GM12878 (cell line): ENCODE data around the gene SHQ1. TPM values are rescaled to one million over a fixed set of nuclear protein-coding genes. Genes with fewer than 3 reads are reported as not detected.

ENCODE experiments used
- BACH1 ChIP-seq: fragments of 450-650 bp; IDR thresholded peaks from 2 replicates; pipeline ENCODE4 v1.6.1; 2017; ENCODE audit warnings: mild to moderate bottlenecking, borderline replicate concordance
- CREB1 ChIP-seq: IDR thresholded peaks from 2 replicates; pipeline ENCODE4 v1.6.1; 2012; ENCODE audit warnings: low read depth, mild to moderate bottlenecking, inconsistent platforms
- EED ChIP-seq: sonication (generic); IDR thresholded peaks from 2 replicates; pipeline ENCODE4 v1.6.1; 2016; ENCODE audit warnings: antibody characterized with exemption, low read depth
- FOXM1 ChIP-seq: IDR thresholded peaks from 2 replicates; pipeline ENCODE4 v1.6.1; 2012; ENCODE audit warnings: low read depth, mild to moderate bottlenecking, inconsistent platforms, low read length, moderate library complexity
- HCFC1 ChIP-seq: fragments of 150-350 bp; IDR thresholded peaks from 2 replicates; pipeline ENCODE4 v1.6.1; 2014; ENCODE audit warnings: low read length
- IKZF2 ChIP-seq, 2 experiments: fragments of 450-650 bp; IDR thresholded peaks; 2 replicates each; pipeline ENCODE4 v1.6.1; 2017; ENCODE audit warnings: mild to moderate bottlenecking in 2 of 2, moderate library complexity in 2 of 2
- IRF4 ChIP-seq: IDR thresholded peaks from 2 replicates; pipeline ENCODE4 v1.6.1; 2011; ENCODE audit warnings: low read depth, low read length
- IRF5 ChIP-seq: fragments of 450-650 bp; IDR thresholded peaks from 2 replicates; pipeline ENCODE4 v1.6.1; 2017; ENCODE audit warnings: borderline replicate concordance
- KAT2A ChIP-seq: conservative IDR thresholded peaks from 2 replicates; pipeline ENCODE4 v1.6.1; 2011; ENCODE audit warnings: low read depth, low read length; ENCODE audit not compliant: control insufficient read depth
- MYB ChIP-seq: fragments of 150-350 bp; IDR thresholded peaks from 2 replicates; pipeline ENCODE4 v1.6.1; 2014; ENCODE audit warnings: mild to moderate bottlenecking, low read depth, low read length, borderline replicate concordance
- NRF1 ChIP-seq: conservative IDR thresholded peaks from 2 replicates; pipeline ENCODE4 v1.6.1; 2011; ENCODE audit warnings: mild to moderate bottlenecking, low read depth, low read length, improper control_type of control experiment
- PBX3 ChIP-seq: IDR thresholded peaks from 2 replicates; pipeline ENCODE4 v1.6.1; 2011; ENCODE audit warnings: mild to moderate bottlenecking, low read depth, low read length, moderate library complexity; ENCODE audit not compliant: insufficient replicate concordance
- POLR2A ChIP-seq: IDR thresholded peaks from 2 replicates; pipeline ENCODE4 v1.6.1; 2011; ENCODE audit warnings: low read depth, mild to moderate bottlenecking, low read length
- POLR2AphosphoS2 ChIP-seq: IDR thresholded peaks from 2 replicates; pipeline ENCODE4 v1.6.1; 2011; ENCODE audit warnings: low read depth, mild to moderate bottlenecking, low read length, improper control_type of control experiment, moderate library complexity
- RCOR1 ChIP-seq: conservative IDR thresholded peaks from 2 replicates; pipeline ENCODE4 v1.6.1; 2012; ENCODE audit warnings: low read depth, low read length, improper control_type of control experiment
- RUNX3 ChIP-seq: IDR thresholded peaks from 2 replicates; pipeline ENCODE4 v1.6.1; 2012; ENCODE audit warnings: low read length, inconsistent platforms
- SIN3A ChIP-seq: IDR thresholded peaks from 2 replicates; pipeline ENCODE4 v1.6.1; 2012; ENCODE audit warnings: low read depth, low read length, improper control_type of control experiment
- SRF ChIP-seq, 2 experiments: IDR thresholded peaks; 2 replicates each; pipeline ENCODE4 v1.6.1; 2011; ENCODE audit warnings: low read depth in 2 of 2, low read length in 2 of 2, mild to moderate bottlenecking in 1 of 2, moderate library complexity in 1 of 2
- YBX1 ChIP-seq: fragments of 450-650 bp; IDR thresholded peaks from 2 replicates; pipeline ENCODE4 v1.6.1; 2016; ENCODE audit warnings: antibody characterized with exemption
- YY1 ChIP-seq: IDR thresholded peaks from 2 replicates; pipeline ENCODE4 v1.6.1; 2011; ENCODE audit warnings: low read depth, mild to moderate bottlenecking, low read length
- ZNF622 ChIP-seq: fragments of 450-650 bp; IDR thresholded peaks from 2 replicates; pipeline ENCODE4 v1.6.1; 2017; ENCODE audit warnings: mild to moderate bottlenecking, inconsistent platforms
- polyA plus RNA-seq, 11 experiments: library from polyadenylated mRNA; depleted of rRNA in 4 of 11; unstranded in 6 of 11; stranded (reverse) in 5 of 11; fragments of >200 nt; fragmentation: Nextera tagmentation in 4 of 11; fragmentation: Illumina TruSeq in 1 of 11; extraction: Ambion mirVana in 4 of 11; extraction: Trizol in 1 of 11; gene quantifications; 1 replicate in 1 of 11; 2 replicates in 10 of 11; pipeline versions ENCODE4 v1.2.1 to v1.2.3, GENCODE V29; 2011 to 2016; ENCODE audit warnings: inconsistent platforms in 2 of 11, missing spikeins in 2 of 11, low read depth in 1 of 11
- total RNA-seq, 4 experiments: library from RNA; depleted of rRNA in 3 of 4; stranded (reverse); fragments of >200 nt in 3 of 4; fragmentation: Illumina TruSeq in 1 of 4; extraction: Trizol in 1 of 4; gene quantifications; 2 replicates each; pipeline versions ENCODE4 v1.2.1 to v1.2.3, GENCODE V29; 2013 to 2021
- TF ChIP-seq, protein P1 (sequence below): fragments of 450-650 bp; IDR thresholded peaks from 2 replicates; pipeline ENCODE4 v1.6.1; 2017; ENCODE audit warnings: mild to moderate bottlenecking
- TF ChIP-seq, protein P2 (sequence below): fragments of 450-650 bp; IDR thresholded peaks from 2 replicates; pipeline ENCODE4 v1.6.1; 2016; ENCODE audit warnings: mild to moderate bottlenecking, moderate library complexity, borderline replicate concordance

The SHQ1 gene
- total and polyA plus RNA-seq, 10 of the 15 experiments (the other 5 are each of a cell fraction or from before 2014, with no cell fraction given): 12.6 to 51.7 (median 24.5) TPM

DNA sequence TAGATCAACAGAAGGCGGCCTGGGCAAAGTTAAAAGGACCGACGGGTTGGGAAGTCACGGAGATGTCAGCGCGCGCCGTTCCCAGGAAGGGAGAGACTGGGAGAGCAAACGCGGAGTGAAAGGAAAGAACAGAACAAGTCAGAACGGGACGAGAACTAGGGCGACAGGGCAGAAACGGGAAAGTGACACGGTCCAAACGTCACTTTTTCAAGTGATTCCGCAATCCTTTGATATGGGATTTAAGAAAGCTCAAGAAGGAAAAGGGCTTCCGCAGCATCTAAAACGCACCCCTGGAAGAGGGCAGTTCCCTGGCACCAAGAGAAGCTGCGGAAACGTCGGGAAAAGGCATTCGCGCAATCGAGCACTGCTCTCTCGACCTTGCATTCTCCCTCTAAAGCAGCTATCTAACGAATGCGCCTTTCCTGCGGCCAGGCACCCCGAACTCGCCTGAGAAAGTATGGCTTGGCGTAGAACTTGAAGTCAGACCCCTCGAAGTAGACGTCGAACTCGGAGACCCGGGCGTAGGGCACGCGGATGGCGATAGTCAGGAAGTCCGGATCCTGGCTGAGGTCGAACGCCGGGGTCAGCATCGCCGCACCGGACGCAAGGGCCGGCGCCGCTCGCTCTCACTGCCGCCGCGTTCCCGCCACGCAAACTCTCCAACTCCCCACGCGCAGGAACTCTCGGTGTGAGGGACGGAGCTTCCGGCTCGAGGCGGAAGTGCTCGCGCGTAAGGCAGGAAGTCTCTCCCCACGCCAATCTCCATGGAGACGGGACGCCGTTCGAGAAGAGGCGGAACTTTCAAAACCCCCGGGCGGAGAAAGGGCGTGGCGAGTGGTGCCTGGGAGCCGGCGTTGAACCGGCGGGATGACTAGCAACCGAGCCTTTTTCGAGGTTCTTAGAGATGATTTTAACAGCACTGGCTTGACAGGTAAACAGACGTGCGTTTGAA lies at the start of gene SHQ1 (continued):
- no peak for TF ChIP-seq PBX3
- TF ChIP-seq RUNX3: no peak
- no peak for TF ChIP-seq ZNF622
- TF ChIP-seq POLR2AphosphoS2: peak; percentile 61; the same call in 1 of the 2 replicates
- TF ChIP-seq RCOR1: 0 out of 2 replicates have a peak, but pooled peaks have one; percentile 41
- TF ChIP-seq, protein P1, sequence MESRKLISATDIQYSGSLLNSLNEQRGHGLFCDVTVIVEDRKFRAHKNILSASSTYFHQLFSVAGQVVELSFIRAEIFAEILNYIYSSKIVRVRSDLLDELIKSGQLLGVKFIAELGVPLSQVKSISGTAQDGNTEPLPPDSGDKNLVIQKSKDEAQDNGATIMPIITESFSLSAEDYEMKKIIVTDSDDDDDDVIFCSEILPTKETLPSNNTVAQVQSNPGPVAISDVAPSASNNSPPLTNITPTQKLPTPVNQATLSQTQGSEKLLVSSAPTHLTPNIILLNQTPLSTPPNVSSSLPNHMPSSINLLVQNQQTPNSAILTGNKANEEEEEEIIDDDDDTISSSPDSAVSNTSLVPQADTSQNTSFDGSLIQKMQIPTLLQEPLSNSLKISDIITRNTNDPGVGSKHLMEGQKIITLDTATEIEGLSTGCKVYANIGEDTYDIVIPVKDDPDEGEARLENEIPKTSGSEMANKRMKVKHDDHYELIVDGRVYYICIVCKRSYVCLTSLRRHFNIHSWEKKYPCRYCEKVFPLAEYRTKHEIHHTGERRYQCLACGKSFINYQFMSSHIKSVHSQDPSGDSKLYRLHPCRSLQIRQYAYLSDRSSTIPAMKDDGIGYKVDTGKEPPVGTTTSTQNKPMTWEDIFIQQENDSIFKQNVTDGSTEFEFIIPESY: no peak
- TF ChIP-seq SIN3A: peak; percentile 100
- TF ChIP-seq IRF4: no peak
- TF ChIP-seq, protein P2, sequence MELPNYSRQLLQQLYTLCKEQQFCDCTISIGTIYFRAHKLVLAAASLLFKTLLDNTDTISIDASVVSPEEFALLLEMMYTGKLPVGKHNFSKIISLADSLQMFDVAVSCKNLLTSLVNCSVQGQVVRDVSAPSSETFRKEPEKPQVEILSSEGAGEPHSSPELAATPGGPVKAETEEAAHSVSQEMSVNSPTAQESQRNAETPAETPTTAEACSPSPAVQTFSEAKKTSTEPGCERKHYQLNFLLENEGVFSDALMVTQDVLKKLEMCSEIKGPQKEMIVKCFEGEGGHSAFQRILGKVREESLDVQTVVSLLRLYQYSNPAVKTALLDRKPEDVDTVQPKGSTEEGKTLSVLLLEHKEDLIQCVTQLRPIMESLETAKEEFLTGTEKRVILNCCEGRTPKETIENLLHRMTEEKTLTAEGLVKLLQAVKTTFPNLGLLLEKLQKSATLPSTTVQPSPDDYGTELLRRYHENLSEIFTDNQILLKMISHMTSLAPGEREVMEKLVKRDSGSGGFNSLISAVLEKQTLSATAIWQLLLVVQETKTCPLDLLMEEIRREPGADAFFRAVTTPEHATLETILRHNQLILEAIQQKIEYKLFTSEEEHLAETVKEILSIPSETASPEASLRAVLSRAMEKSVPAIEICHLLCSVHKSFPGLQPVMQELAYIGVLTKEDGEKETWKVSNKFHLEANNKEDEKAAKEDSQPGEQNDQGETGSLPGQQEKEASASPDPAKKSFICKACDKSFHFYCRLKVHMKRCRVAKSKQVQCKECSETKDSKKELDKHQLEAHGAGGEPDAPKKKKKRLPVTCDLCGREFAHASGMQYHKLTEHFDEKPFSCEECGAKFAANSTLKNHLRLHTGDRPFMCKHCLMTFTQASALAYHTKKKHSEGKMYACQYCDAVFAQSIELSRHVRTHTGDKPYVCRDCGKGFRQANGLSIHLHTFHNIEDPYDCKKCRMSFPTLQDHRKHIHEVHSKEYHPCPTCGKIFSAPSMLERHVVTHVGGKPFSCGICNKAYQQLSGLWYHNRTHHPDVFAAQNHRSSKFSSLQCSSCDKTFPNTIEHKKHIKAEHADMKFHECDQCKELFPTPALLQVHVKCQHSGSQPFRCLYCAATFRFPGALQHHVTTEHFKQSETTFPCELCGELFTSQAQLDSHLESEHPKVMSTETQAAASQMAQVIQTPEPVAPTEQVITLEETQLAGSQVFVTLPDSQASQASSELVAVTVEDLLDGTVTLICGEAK: peak; percentile 93
- 0 out of 2 replicates have a peak, but pooled peaks have one; percentile 23 for TF ChIP-seq NRF1
- TF ChIP-seq KAT2A: no peak
- TF ChIP-seq SRF (IDR thresholded peaks at IDR 0.05; ENCODE audit: low read depth in 2 of 2, low read length in 2 of 2): no peak
- peak; percentile 88 for TF ChIP-seq POLR2A
- TF ChIP-seq YBX1: no peak
- peak; percentile 50; the same call in 1 of the 2 replicates for TF ChIP-seq CREB1
- peak; percentile 81 for TF ChIP-seq BACH1
- no peak for TF ChIP-seq IRF5
- TF ChIP-seq FOXM1: no peak; the same call in 1 of the 2 replicates
- no peak; the same call in 1 of the 2 replicates for TF ChIP-seq EED
- TF ChIP-seq HCFC1: peak; percentile 65
- peak in 1 of 2 experiments; percentile 31; a peak in 3 of 4 replicates for TF ChIP-seq IKZF2 (IDR thresholded peaks at IDR 0.05)
- no peak for TF ChIP-seq MYB
- TF ChIP-seq YY1: no peak
